HG03103 (cell line): ENCODE measurements around the gene PBX2.
"Not testable (repeated sequence)": the region's sequence is repeated elsewhere in the genome, so short reads cannot be mapped to it uniquely, and the experiment has no call there.

Experiments used
- ATAC-seq: cut with Tn5 transposase; IDR thresholded peaks from one replicate; pipeline ENCODE4 v1.9.1; 2021; ENCODE audit warnings: low read depth; ENCODE audit not compliant: unreplicated experiment

PBX2 gene

DNA sequence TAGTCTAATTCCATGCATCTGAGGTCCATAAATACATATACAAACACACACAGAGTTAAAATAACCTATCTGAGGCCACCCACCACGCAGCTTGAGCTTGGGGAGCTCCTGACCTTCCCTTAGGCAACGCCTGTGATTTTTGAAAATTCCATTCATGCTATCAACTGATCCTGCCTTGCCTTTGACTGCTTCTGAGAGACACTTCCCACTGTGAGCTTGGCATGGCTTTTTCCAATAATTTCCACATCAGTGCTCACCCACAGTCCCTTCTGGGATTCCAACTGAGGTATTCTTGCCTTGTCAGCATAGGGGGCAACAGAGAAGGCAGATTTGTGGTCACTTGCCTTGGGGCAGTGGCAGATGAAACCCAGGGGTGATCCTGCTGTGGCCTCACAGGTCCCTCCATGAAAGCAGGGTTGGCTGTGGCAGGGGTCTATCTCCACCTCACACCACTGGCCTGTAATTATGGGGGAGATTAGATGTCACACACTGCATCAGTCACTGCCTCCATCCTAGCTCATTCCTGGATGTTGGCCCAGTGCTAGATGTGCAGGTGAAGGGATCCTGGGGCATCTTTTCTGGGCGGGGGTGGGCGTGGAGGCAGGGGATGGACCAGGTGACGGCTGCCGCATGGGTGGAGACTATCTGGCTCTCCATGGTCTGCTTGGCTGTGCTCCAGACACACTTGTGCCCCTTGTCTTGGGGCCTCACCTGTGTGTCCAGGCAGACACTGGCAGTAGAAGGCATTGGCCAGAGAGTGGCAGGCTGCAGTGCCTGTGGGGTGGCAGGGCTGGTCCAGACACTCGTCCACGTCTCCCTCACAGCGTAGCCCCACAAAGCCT, 13.6 kb upstream of the PBX2 start:
- no peak for ATAC-seq

DNA sequence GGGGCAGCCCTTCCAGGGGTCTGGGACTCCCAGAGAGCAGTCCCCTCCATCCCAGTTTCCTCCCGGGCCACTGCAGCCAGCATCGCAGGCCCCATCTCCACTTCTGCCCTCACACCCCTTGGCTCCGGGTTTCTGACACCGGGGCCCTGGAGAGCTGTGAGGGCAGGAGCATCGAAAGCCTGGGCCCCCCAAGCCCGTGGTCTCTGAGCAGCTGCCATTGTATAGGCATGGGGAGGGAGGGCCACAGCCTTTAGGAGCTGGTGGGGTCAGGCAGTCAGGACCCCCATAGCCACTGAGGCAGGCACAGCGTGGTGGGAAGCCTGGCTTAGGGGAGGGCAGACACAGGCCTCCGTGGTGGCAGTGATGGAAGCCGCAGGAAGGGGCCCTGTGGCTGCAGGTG, 12.2 kb upstream of the PBX2 start:
- ATAC-seq, result no peak

DNA sequence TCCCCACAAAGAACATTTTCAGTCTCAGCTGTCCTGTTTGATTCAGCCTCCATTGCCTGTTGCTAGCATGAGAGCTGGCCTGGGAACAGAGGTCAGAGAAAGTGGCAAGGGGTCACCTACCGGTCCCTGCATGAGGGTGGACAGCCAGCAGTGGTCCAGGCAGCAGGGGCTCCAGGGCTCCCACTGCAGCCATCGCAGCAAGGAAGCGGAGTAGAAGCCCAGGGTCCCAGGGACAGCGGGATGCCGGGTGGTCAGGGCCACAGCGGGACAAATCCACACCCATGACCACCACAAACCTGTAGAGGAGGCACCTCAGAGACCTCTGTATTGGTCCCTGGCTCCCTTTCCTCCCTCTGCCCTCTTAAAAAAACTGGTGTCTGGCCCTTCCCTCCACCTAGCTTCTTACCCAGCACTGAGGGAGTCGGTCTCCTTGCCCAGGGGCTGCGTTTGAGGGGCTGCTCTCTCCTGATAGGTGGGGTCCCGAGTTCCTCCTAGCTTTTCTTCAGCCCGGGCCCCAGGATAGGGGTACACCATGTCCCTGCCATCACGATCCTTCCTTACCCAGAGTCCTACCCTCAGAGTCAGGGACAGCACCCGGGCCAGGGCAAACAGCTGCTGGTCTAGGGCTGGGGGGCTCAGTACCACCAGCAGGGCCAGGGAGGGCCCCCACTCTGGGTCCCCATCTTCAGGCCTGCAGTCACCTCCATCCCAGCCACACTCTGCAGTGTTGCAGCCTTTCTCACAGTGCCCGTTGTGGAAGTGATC, 10.9 kb upstream of the PBX2 start:
- no peak for ATAC-seq

DNA sequence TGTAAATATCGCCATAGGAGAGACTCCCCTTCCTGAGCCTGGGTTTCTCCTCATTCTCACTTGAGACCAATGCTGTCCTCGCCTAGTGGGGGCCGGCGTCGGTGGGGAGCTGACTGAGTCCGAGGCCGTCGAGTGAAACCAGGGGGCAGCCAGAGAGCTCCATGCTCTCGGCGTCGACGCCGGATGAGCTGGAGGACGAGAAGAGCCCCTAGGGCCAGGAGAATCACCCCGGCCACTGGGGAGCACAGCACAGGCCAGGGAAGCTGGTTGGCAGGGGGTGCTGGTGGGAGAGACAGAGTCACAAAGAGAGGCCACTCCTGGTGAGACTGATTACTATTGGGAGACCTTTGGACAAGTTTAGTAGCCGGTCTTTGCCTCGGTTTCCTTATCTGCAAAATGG, 8.9 kb upstream of the PBX2 start:
- no peak for ATAC-seq

DNA sequence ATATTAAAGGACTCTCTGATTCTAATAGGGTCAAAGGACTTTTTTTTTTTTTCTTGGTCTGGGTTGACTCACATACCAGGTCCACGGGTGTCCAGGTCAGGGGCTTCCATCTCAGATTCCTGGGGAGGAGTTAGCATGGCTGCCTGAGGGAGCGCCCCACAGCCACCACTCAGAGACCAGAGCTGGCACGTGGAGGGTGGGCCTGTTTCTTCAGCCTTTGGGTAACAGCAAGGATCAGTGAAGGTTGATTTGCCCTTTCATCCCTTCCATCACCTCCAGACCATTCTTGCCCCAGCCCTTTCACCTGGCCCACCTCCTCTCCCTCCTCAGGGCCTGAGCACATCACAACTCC, 8.3 kb upstream of the PBX2 start:
- ATAC-seq, result no peak

DNA sequence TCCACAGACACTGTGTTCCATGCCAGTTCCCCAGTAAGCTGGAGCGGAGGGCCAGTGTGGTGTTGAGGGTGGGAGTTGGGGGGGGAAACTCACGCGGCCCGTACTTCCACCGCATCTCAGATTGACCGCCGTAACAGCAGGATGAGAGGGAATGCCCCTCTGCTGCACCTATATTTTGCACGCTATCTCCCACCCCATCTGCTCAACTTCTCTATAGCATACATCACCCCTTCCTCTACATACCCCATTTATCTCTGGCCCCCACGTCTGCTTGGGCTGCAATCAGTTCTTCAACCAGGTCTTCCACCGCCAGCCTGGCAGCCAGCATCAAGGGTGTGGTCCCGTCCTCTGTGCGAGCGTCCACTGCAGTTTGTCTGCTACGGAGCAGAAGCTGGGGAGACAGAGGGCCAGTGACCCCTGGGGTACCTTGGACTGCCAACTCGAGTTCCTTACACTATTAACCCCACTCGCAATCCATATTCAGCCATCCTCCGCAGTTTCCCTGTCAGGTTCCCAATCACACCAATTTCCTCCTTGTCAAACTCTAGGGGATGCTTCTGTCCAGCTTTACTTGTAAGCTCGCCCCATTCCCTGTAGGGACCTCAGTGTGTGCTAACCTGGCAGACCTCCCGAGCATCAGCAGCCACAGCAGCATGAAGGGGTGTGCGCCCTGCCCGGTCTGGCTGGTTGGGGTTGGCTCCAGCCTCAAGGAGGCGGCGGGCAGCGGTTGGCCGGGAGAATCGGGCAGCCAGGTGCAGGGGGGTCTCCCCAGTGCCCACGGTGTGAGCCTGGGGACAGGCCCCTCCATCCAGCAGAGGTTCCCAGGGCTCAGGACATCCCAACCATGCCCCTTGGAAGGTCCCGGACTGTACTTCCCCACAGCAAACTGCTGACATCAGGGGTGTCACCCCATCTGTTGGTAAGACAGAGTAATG, 6.9 kb upstream of the PBX2 start:
- ATAC-seq, result no peak

DNA sequence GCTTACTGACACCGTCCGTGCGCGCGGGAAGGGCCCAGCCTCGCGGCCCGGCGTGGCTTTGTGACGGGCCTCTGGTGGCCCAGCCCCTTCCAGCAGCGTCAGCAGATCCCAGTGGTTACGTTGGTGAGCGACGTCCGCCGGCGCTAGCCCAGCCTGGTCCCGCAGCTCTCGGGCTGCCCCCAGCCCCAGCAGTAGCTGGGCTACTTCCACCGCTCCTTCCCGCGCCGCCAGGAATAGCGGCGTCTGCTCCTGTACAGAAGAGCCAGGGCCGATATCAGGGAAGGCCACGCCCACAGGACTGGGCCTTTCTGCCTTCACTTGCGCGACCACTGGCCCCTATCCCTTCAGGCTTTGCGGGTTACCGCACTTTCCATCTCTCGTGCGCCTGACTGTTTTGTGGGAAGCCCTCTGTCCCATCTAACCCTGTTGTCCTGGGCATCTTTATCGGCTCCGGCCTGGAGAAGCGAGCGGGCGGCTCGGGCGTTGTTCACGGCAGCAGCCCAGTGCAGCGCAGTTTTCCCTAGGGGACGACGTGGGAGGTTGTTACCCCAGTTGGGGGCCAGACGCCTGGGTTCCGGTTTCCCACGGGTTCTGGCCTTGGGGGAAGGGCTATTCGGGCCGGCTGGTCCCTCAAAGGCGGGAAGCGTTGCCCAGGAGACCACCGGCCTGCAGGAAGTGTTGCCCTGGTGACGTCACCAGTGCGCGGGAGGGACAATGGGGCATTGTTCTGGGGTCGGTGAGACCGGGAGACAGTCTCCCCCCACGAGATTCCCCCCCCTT, 6.1 kb upstream of the PBX2 start:
- peak; percentile 73 for ATAC-seq

DNA sequence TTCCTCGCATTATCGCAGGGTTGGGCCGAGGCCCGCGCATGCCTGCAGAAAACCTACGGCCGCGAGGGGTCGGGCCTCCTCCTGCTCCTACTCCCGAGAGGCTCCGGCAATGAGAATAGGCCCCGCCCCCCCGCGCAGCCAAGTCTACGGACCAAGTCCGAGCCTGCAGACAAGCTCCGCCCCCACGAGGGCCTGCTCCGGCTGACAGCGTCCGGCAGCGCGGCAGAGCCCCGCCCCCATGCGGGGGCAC, 5.6 kb upstream of the PBX2 start:
- peak; percentile 69 for ATAC-seq

DNA sequence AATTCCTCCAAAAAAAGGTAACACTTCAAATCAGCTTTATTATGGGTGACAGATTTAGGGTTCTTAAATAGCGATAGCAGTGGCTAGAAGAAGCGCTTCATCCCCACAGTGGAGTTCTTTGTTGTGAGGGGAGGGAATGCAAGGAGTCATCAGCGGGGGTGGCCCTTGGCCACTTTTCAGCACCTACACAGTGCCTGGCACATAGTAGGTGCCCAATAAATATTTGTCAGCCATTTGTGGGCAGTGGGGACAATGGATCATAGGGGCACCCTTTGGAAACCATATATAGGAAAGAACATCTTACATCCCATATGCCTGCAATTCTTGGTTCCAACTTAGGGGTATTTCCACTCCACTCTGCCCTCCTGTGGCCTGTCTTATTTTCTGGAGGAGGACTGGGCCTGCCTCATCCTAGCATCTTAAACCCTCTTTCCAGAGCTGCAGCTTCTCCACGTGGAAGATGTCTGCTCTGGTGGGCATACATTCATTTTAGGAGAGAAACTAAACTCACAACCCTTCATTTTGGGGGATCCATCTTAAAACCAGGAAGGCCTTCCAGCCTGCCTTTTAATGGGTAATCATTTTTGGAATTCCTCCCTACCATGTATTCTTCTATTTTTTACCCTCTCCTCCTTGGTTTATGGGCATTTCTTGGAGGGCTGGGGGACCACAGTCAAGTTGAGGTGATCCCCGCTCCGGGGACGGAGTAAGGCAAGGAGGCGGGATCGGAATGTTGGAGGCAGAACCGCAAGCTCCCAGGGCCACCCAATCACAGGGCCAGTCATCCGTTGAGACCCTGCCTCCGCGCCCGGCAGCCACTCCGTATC, 5.0 kb upstream of the PBX2 start:
- no peak for ATAC-seq

DNA sequence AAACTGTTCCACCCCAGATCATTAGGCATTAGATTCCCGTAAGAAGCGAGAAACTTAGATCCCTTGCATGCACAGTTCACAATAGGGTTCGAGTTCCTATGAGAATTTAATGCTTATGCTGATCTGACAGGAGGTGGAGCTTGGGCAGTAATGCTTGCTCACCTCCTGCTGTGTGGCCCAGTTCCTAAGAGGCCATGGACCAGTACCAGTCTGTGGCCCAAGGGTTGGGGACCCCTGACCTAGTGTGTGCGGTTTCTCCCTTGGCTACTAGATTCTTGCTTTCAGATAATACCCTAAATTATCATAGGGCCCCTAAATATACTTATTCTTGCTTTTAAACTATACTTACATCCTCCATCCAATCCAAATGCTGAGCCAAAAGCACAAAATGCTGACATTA, 4.4 kb upstream of the PBX2 start:
- ATAC-seq, result no peak

DNA sequence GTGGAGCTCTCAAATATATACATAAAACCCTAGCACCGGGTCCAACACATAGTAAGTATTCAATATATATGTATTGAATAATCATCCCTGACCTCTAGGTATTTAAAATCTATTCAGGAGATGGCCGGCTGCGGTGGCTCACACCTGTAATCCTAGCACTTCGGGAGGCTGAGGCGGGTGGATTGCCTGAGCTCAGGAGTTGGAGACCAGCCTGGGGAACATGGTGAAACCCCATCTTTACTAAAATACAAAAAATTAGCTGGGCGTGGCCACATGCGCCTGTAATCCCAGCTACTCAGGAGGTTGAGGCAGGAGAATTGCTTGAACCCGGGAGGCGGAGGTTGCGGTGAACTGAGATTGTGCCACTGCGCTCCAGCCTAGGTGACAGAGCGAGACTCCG, 3.1 kb upstream of the PBX2 start:
- not testable (repeated sequence) for ATAC-seq

DNA sequence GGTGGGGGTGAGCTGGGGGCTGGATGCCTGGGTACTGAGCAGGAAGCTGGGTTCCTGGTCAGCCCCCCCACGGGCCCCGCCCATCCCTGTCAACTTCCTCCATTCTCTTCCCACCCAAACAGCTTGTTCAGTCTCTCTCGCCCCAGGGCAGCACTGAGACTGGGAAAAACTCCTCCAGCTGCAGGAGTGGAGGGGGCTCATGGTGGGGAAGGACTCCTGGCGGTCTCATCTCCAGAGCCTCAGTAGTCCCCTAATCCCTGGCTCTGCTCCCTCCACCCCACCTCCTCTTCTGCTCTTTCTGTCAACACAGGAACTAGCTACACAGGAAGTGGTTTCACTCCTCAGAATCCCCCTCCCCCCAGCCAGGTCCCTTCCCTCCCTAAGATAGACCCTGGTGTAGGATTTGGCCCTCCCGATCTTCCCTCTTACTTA, 2.6 kb upstream of the PBX2 start, which contains the start of gene GPSM3:
GPSM3 (minus strand) TSS at position 36 of the 432 bp plus-strand sequence. CDS start 130 bp downstream, outside the sequence.
- ATAC-seq, result no peak

DNA sequence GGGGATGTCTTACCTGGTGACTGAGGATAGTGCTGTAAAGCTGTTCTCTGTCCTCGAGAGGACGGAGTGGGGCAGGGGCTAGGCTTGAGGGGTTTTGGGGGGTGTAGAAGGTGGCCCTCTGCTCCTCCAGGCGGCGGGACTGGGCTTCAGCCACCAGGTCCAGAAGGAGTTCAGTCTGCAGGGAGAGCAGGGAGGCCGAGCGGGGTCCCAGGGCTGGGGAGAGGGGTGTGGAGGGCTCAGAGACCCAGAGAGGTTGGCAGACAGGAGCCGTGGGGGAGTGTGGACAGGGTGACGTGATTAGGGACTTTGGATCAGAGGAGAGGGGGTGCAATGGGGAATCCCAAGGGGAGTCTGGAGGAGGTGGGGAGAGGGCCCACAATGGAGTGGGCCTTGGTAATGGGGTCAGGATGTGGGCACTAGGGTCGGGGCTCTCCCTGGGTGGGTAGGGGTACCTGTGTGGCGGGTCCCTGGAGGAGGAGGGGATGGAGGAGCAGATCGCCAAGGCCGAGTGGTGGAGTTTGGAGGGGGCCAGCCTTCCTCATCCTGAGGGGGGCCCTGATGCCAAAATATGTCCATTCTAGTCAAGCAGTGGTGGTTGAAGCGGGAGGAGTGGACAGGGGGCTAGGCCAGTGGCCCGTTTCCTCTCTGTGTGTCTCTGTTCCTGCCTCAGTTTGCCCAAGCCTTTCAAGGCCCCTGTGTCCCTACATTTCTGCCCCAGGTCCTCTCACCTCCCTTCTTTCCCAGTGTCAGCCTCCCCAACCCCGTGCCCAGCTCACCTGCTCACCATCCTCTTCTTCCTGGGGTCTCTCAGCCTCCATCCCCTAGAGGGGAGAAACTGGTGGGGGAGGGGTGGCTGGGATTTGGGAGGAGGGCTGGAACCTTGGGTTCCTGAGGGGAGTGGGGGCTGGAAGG, 1.9 kb upstream of the PBX2 start:
- no peak for ATAC-seq

DNA sequence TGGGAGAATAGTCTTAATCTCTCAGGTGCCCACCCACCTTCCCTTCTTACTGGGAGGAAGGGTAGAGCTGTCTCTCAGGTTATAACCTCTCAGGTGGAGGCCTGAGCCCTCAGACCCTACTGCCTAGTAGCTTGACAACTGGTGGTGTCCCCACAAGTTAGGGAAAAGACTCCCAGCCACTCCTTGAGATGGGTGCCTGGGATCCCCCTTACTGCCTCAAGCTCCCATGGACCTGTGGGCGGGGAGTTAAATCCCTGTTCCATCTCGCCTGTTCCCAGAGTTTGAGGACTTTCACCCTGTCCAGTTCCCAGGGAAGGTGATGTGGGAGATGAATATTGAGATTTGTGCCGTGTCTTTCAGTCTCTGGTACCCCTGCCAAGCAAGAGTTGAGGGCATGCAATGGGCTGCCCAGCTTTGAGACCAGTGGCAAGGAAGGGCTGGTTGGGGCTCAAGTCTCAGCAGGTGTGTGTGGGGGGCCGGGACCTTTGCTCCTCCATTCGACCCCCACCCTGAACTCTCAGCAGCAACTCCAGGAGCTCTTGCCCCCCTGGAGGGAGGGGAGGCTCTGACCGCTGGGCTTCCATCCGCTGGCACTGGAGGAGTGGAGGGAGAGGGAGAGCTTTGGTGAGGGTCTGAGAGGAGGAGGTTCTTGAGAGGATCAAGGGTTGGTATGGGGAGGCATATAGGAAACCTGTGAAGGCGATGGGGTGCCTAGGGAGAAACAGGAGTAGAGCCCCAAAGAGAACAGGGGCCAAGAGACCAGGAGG, 1.1 kb upstream of the PBX2 start:
- ATAC-seq, result no peak

DNA sequence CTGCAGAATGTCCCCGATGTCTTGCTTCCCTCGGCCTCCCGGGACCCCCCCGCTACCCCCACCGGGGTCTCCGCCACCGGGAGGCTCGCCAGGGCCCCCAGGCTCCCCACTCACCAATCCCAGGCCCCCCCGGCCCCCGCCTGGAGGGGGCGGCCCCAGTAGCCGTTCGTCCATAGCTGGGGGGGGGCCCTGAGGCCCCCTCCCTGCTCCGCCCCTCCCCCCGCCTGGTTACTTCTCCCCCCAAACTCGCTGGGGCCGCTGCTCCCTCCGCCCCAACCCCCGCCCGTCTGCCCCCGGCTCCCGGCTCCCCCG, 304 bp downstream of the PBX2 start:
- ATAC-seq, result no peak

DNA sequence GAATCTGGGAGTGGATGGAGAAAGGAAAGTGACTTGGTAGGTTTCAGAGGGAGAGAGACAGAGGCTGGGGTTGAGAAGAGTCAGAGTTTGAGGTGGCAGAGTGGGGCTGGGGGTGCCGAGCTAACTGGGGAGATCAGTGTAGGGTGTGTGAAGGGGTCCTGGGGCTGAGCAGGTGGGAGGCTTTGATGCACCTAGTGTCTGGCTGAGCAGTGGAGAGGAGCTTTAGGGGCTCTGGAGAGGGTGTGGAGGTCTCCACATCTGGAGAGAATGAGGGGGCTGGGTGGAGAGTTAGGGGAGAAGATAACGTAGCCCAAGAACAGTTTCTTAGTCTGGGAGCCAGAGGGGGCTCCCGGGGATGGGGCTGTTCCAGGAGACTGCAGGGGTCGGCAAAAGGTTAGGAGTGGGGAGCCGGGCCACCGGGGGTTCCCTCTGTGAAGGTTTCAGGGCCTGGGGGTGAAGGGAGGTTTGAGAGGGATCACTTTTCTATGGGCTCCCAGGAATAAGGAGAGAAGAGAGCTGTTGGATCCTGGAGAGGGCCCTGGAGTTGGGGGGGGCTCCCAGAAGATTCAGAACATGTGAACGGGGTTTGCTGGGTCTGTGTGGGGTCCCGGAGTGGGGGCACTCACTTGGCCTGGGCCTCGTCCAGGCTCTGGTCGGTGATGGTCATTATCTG, 797 bp downstream of the PBX2 start:
- no peak for ATAC-seq

DNA sequence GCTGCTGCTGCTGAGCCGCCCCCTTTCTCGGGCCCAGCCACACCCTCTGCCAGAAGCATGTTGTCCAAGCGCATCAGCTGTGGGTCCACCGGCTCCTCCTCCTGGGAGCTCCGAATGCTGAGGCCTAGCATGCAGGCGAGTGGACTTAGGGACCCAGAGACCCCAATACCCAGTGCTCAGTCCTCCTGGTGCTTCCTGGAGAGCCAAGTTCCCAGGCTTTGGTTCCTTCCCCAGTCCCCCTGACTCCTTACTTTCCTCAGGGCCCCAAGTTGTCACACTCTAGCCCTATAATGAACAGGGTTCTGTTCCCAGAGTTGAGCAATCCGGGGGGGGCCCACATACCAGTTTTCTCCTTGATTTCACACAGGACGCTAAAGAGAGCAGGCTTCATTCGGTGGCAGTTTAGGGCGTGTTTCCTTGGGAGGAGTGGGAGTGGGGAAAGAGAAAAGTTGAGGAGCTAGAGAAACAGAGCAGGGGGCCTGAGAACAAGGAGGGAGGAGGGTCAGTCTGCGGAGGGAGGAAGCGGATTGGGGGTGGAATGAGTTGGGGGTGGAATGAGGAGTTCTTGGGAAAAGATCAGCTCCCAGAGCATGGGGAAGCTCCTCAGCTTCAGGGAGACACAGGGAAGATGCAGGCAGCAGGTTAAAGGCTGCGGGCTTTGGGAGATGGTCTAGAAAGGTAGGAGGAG, 1.5 kb downstream of the PBX2 start:
- no peak for ATAC-seq
